Measurements from ENCODE around the gene SSC5D. TPM values are rescaled to one million over a fixed set of nuclear protein-coding genes. Genes with fewer than 3 reads are reported as not detected.
A peak's percentile ranks its signal among the peaks of the same experiment; 100 is the strongest.

Gene SSC5D
- total and polyA plus RNA-seq, 2 of the 4 experiments (the other 2 are of a cell fraction): 1.4 to 19.1 TPM

GRCh38 chr19:55553217-55554182 lies 65.3 kb downstream of the SSC5D start:
- Histone ChIP-seq H3K36me3 (ENCODE audit: control insufficient read depth, insufficient read depth, low read length) (no peaks in the 10 kb centered on the region), H3K4me2 (ENCODE audit: low read depth, low read length) (peak overlapping the region; percentile 33; the same call in 1 of the 2 replicates), H3K18ac (ENCODE audit: low read depth, low read length) (peak overlapping the region; percentile 76), H3K27me3 (ENCODE audit: control insufficient read depth, insufficient read depth, low read length) (no peaks in the 10 kb centered on the region; the same call in 1 of the 2 replicates), H3K56ac (ENCODE audit: extremely low read depth, insufficient read depth, low read length) (no peak overlapping the region; the same call in 1 of the 2 replicates), H3K14ac (replicated peaks; ENCODE audit: low read depth, low read length) (peak overlapping the region; percentile 90), H3K4me1 (ENCODE audit: control insufficient read depth, insufficient read depth, low read length) (peaks cover 18% of the 10 kb centered on the region), H3K9me1 (ENCODE audit: insufficient read depth, low read length) (peaks cover 9% of the 10 kb centered on the region), H3K23ac (ENCODE audit: low read depth, low read length) (peak overlapping the region; percentile 87), H2AK5ac (ENCODE audit: low read depth, low read length) (peak overlapping the region; percentile 85), H2BK120ac (ENCODE audit: low read depth, low read length) (peak overlapping the region; percentile 88), H2AFZ (replicated peaks; ENCODE audit: low read length, poor library complexity) (peak overlapping the region; percentile 86), H3K4ac (ENCODE audit: low read depth, low read length) (peak overlapping the region; percentile 74), H2BK20ac (ENCODE audit: low read depth, low read length) (peak overlapping the region; percentile 95), H3K9ac (ENCODE audit: low read depth, low read length) (peak overlapping the region; percentile 46; the same call in 1 of the 2 replicates), H3K79me1 (ENCODE audit: low read depth in 1 of 2, low read length in 2 of 2) (no peaks in the 10 kb centered on the region; a peak in 1 of 4 replicates), H4K20me1 (ENCODE audit: insufficient read depth, low read length) (no peaks in the 10 kb centered on the region), H3K4me3 (ENCODE audit: insufficient read depth, low read depth, low read length) (no peak overlapping the region), H2BK15ac (ENCODE audit: low read depth, low read length) (peak overlapping the region; percentile 90; the same call in 2 of the 3 replicates), H2BK5ac (ENCODE audit: low read depth, low read length, poor library complexity, severe bottlenecking) (peak overlapping the region; percentile 80), H4K91ac (ENCODE audit: insufficient read depth, low read depth, low read length) (peak overlapping the region; percentile 88), H2AK9ac (replicated peaks; ENCODE audit: low read depth, low read length, poor library complexity) (peak overlapping the region; percentile 44), H3K27ac (ENCODE audit: insufficient read depth, low read length) (peak overlapping the region; percentile 38), H4K5ac (ENCODE audit: low read depth, low read length) (peak overlapping the region; percentile 90), H3K9me3 (ENCODE audit: control insufficient read depth, insufficient read depth, low read length) (no peaks in the 10 kb centered on the region), H4K8ac (ENCODE audit: low read depth in 2 of 2, low read length in 2 of 2) (peak overlapping the region in 1 of 2 experiments; percentile 95; a peak in 3 of 4 replicates)
- no TSS peak for BruUV-seq (replicated peaks)
- in situ Hi-C loops (cut with MboI; ENCODE audit: low sequenced_read_pairs): no loop called here
- DNase-seq (no peak), ATAC-seq (ENCODE audit: low read depth) (no peak)
- CTCF ChIA-PET: no interaction called here
- WGBS, 2 experiments (ENCODE audit: extremely low coverage in 2 of 2, insufficient read length in 1 of 2): 71% methylated on average over 8 of the region's 13 CpGs; no CpG with 5 or more reads in 1 of the 2 experiments
- POLR2A ChIA-PET (ENCODE audit: unreplicated experiment): interaction anchor here (1.1 kb wide), 1 partner anchor 71 kb away, joined by 3 read pairs; the partner anchor contains the start of gene ZNF784
- intact Hi-C loops (cut with micrococcal nuclease): loop anchor here (2.0 kb wide), 1 partner anchor 27 kb away; the partner anchor contains the start of gene ZNF579
- dilution Hi-C loops (cut with HindIII; ENCODE audit: low sequenced_read_pairs, unreplicated experiment): no loop called here
- TF ChIP-seq RCOR1 (IDR thresholded peaks at IDR 0.05; ENCODE audit: insufficient replicate concordance, low read length) (no peak), USF2 (IDR thresholded peaks at IDR 0.05; ENCODE audit: low read depth, low read length) (no peak), POLR2A (IDR thresholded peaks at IDR 0.05; ENCODE audit: low read depth, low read length) (no peak), BHLHE40 (IDR thresholded peaks at IDR 0.05; ENCODE audit: low read depth, low read length) (no peak), MAFK (IDR thresholded peaks at IDR 0.05; ENCODE audit: low read depth, low read length) (no peak), SMC3 (IDR thresholded peaks at IDR 0.05; ENCODE audit: low read depth, low read length) (no peak), FOS (IDR thresholded peaks at IDR 0.05; ENCODE audit: low read depth, low read length) (no peak), NFE2L2 (IDR thresholded peaks at IDR 0.05; ENCODE audit: low read depth, low read length) (no peak), CHD1 (IDR thresholded peaks at IDR 0.05; ENCODE audit: low read depth, low read length) (no peak), RFX5 (IDR thresholded peaks at IDR 0.05; ENCODE audit: low read depth, low read length) (no peak), MAZ (IDR thresholded peaks at IDR 0.05; ENCODE audit: borderline replicate concordance, low read depth, low read length) (no peak), CEBPB (IDR thresholded peaks at IDR 0.05; ENCODE audit: low read depth, low read length) (no peak), RAD21 (IDR thresholded peaks at IDR 0.05; ENCODE audit: low read length) (no peak)
- TF ChIP-seq, protein P1, sequence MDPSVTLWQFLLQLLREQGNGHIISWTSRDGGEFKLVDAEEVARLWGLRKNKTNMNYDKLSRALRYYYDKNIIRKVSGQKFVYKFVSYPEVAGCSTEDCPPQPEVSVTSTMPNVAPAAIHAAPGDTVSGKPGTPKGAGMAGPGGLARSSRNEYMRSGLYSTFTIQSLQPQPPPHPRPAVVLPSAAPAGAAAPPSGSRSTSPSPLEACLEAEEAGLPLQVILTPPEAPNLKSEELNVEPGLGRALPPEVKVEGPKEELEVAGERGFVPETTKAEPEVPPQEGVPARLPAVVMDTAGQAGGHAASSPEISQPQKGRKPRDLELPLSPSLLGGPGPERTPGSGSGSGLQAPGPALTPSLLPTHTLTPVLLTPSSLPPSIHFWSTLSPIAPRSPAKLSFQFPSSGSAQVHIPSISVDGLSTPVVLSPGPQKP (IDR thresholded peaks at IDR 0.05; ENCODE audit: borderline replicate concordance, low read depth, low read length): no peak

Data from IMR-90 (cell line).